Panc1 (cell line): ENCODE measurements around the gene SLC39A10.

Source experiments
- CTCF ChIP-seq: fragments of 450-650 bp; IDR thresholded peaks from 2 replicates; pipeline ENCODE4 v1.5.1; 2017; ENCODE audit warnings: mild to moderate bottlenecking
- POLR2AphosphoS5 ChIP-seq: IDR thresholded peaks from 2 replicates; pipeline ENCODE4 v1.6.1; 2012; ENCODE audit warnings: mild to moderate bottlenecking, low read depth, low read length, moderate library complexity
- SIN3A ChIP-seq: IDR thresholded peaks from 2 replicates; pipeline ENCODE4 v1.6.1; 2012; ENCODE audit warnings: low read depth, mild to moderate bottlenecking, low read length, moderate library complexity, borderline replicate concordance; ENCODE audit not compliant: insufficient read depth
- TCF7L2 ChIP-seq: IDR thresholded peaks from 2 replicates; pipeline ENCODE4 v1.6.1; 2011; ENCODE audit warnings: mild to moderate bottlenecking, low read depth, low read length, inconsistent platforms

- no peak for TF ChIP-seq CTCF
- no peak for TF ChIP-seq SIN3A
- TF ChIP-seq TCF7L2: no peak
- TF ChIP-seq POLR2AphosphoS5: no peak
Observed at GRCh38 chr2:195695002-195695631, 38.1 kb downstream of the SLC39A10 start.
